Progenitor cell of endocrine pancreas (in vitro differentiated cells): ENCODE measurements around the gene CFAP54. TPM values are rescaled to one million over a fixed set of nuclear protein-coding genes. Genes with fewer than 3 reads are reported as not detected.

Experiments
- DNase-seq: peaks from one replicate; pipeline ENCODE4 v3.0.0; 2021; ENCODE audit warnings: low spot score; ENCODE audit not compliant: unreplicated experiment
- H3K27ac Mint-ChIP-seq: 2 replicates; pipeline ENCODE4 v1.8.0; 2021; ENCODE audit warnings: mild to moderate bottlenecking, moderate library complexity, mixed read lengths
- H3K27me3 Mint-ChIP-seq: 2 replicates; pipeline ENCODE4 v1.8.0; 2021; ENCODE audit warnings: mixed read lengths
- H3K36me3 Mint-ChIP-seq: 2 replicates; pipeline ENCODE4 v1.8.0; 2022; ENCODE audit warnings: mixed read lengths; ENCODE audit not compliant: insufficient read depth
- H3K4me1 Mint-ChIP-seq: 2 replicates; pipeline ENCODE4 v1.8.0; 2021; ENCODE audit warnings: low read depth, mixed read lengths
- H3K4me3 Mint-ChIP-seq: 2 replicates; pipeline ENCODE4 v1.8.0; 2021; ENCODE audit warnings: low read depth, mild to moderate bottlenecking, moderate library complexity, mixed read lengths
- H3K9me3 Mint-ChIP-seq: 2 replicates; pipeline ENCODE4 v1.8.0; 2021; ENCODE audit warnings: low read depth, mixed read lengths
- CTCF ChIP-seq: fragments of 200-600 bp; sonication (generic); IDR thresholded peaks from one replicate; pipeline ENCODE4 v1.5.0; 2021; ENCODE audit warnings: antibody characterized with exemption, mild to moderate bottlenecking; ENCODE audit not compliant: unreplicated experiment
- total RNA-seq: library from RNA; stranded (reverse); gene quantifications from 2 replicates; pipeline ENCODE4 v1.2.1, GENCODE V29; 2021

Gene CFAP54
- total RNA-seq, 1 donor from 2014 or later = 5.9 TPM

GRCh38 chr12:96814200-96814599 is 324.8 kb downstream of the CFAP54 start:
- Mint-ChIP-seq H3K27me3 (no peaks in the 10 kb centered on the region), H3K4me1 (peaks cover 6% of the 10 kb centered on the region), H3K27ac (no peak overlapping the region), H3K4me3 (no peak overlapping the region), H3K36me3 (no peaks in the 10 kb centered on the region), H3K9me3 (no peaks in the 10 kb centered on the region)
- DNase-seq = no peak
- TF ChIP-seq CTCF = no peak

DNA sequence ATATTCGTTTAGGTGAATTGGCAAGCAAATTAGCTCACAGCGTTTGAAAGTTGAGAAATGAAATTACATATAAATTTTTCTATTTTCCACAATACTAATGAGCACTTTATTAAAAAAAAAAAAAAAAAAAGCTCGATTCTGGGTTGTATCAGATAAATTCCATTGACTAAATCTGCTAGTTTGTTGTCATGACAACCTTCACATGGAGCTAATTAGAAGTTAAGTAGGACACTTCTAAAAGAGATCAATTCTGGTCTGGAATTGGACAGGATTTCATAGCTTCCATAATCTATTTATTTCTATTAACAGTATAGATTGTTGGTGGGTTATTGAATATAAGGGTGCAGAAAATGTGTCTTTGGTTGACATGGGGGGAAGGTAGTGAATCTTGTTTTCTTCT is 332.2 kb downstream of the CFAP54 start:
- Mint-ChIP-seq H3K4me1 (no peaks in the 10 kb centered on the region), H3K27me3 (no peaks in the 10 kb centered on the region), H3K9me3 (peaks cover 6% of the 10 kb centered on the region), H3K4me3 (no peak overlapping the region), H3K27ac (no peak overlapping the region), H3K36me3 (peaks cover 5% of the 10 kb centered on the region)
- no peak for DNase-seq
- TF ChIP-seq CTCF = no peak

- Mint-ChIP-seq H3K27me3 (no peaks in the 10 kb centered on the region), H3K9me3 (peaks cover 6% of the 10 kb centered on the region), H3K4me3 (no peak overlapping the region), H3K27ac (no peak overlapping the region), H3K4me1 (no peaks in the 10 kb centered on the region), H3K36me3 (peaks cover 5% of the 10 kb centered on the region)
- TF ChIP-seq CTCF = no peak
- DNase-seq = no peak
These were observed 333.3 kb downstream of the CFAP54 start for GRCh38 chr12:96822641-96823040.

- Mint-ChIP-seq H3K27ac (no peak overlapping the region), H3K27me3 (no peaks in the 10 kb centered on the region), H3K36me3 (peaks cover 5% of the 10 kb centered on the region), H3K9me3 (peaks cover 6% of the 10 kb centered on the region), H3K4me3 (no peak overlapping the region), H3K4me1 (no peaks in the 10 kb centered on the region)
- TF ChIP-seq CTCF = no peak
- no peak for DNase-seq
These were observed 334.9 kb downstream of the CFAP54 start for GRCh38 chr12:96824074-96824837.

DNA sequence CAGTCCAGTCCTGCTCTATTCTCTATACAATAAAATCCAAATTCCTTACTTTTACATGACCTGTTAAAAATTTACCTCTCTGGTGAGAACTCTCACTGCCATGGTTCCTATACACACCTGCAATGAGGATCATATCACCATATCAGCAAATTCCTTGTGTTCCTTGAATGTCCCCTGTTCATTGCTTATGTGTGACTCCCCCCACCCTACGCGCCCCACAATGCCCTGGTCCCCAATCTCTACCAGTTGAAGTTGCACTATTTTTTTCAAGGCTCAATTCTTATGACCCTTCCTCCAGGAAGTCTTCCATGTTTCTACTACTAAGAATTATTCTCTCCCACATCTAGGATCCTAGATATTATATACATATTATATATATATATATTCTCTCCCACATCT is 335.5 kb downstream of the CFAP54 start:
- H3K4me1 Mint-ChIP-seq = no peaks in the 10 kb centered on the region
- H3K36me3 Mint-ChIP-seq = peaks cover 3% of the 10 kb centered on the region
- no peak overlapping the region for H3K4me3 Mint-ChIP-seq
- DNase-seq = no peak
- no peaks in the 10 kb centered on the region for H3K27me3 Mint-ChIP-seq
- peaks cover 4% of the 10 kb centered on the region for H3K9me3 Mint-ChIP-seq
- no peak for TF ChIP-seq CTCF
- H3K27ac Mint-ChIP-seq = no peak overlapping the region
